VCaP (cell line): Measurements from ENCODE around the gene RNF112.

Source experiments
- H3K27ac ChIP-seq: fragments of 450-650 bp; 2 replicates; pipeline ENCODE4 v1.5.1; 2017
- CTCF ChIP-seq: fragments of 450-650 bp; conservative IDR thresholded peaks from 2 replicates; pipeline ENCODE4 v1.5.1; 2017; ENCODE audit warnings: mild to moderate bottlenecking, moderate library complexity

Gene RNF112

GRCh38 chr17:19405114-19405513, 5.9 kb upstream of the RNF112 start:
- no peak overlapping the region for H3K27ac ChIP-seq

GRCh38 chr17:19407601-19408345, 3.3 kb upstream of the RNF112 start:
- H3K27ac ChIP-seq: no peak overlapping the region
- TF ChIP-seq CTCF: no peak

More at GRCh38 chr17:19405114-19405513, 5.9 kb upstream of the RNF112 start:
- no peak for TF ChIP-seq CTCF

GRCh38 chr17:19408346-19408710, 2.7 kb upstream of the RNF112 start:
- H3K27ac ChIP-seq: no peak overlapping the region
- TF ChIP-seq CTCF: no peak

GRCh38 chr17:19409066-19409465, 2.0 kb upstream of the RNF112 start:
- H3K27ac ChIP-seq: no peak overlapping the region
- no peak for TF ChIP-seq CTCF

GRCh38 chr17:19409509-19409908, 1.5 kb upstream of the RNF112 start:
- TF ChIP-seq CTCF: no peak
- no peak overlapping the region for H3K27ac ChIP-seq

- TF ChIP-seq CTCF: no peak
- no peak overlapping the region for H3K27ac ChIP-seq
These were observed 941 bp upstream of the RNF112 start for GRCh38 chr17:19410091-19410490.

GRCh38 chr17:19411631-19412030, 599 bp downstream of the RNF112 start:
- H3K27ac ChIP-seq: no peak overlapping the region
- no peak for TF ChIP-seq CTCF
